ACC112 (cell line): ENCODE measurements around the gene RNF182.
A peak's percentile ranks its signal among the peaks of the same experiment; 100 is the strongest.

Experiments
- H2AFZ ChIP-seq: fragments of 200-600 bp; sonication (generic); one replicate; pipeline ENCODE4 v1.6.0; 2017; ENCODE audit warnings: antibody characterized with exemption, low read length; ENCODE audit not compliant: unreplicated experiment
- H3K27ac ChIP-seq: fragments of 200-600 bp; sonication (generic); 2 replicates; pipeline ENCODE4 v1.5.1; 2014; ENCODE audit warnings: low read depth, mild to moderate bottlenecking, antibody characterized with exemption, low read length, moderate library complexity
- H3K27me3 ChIP-seq: fragments of 200-600 bp; sonication (generic); 2 replicates; pipeline ENCODE4 v1.6.1; 2014; ENCODE audit warnings: mild to moderate bottlenecking, antibody characterized with exemption, low read length, moderate library complexity, mixed read lengths; ENCODE audit not compliant: insufficient read depth
- H3K36me3 ChIP-seq: fragments of 200-600 bp; sonication (generic); 2 replicates; pipeline ENCODE4 v1.6.1; 2016; ENCODE audit warnings: mild to moderate bottlenecking, antibody characterized with exemption, low read length, moderate library complexity, mixed read lengths; ENCODE audit not compliant: insufficient read depth
- H3K4me1 ChIP-seq: fragments of 200-600 bp; sonication (generic); one replicate; pipeline ENCODE4 v1.6.1; 2016; ENCODE audit warnings: low read length, mixed read lengths; ENCODE audit not compliant: insufficient read depth, unreplicated experiment, control insufficient read depth
- H3K4me3 ChIP-seq: fragments of 200-600 bp; sonication (generic); 2 replicates; pipeline ENCODE4 v1.5.1; 2014; ENCODE audit warnings: mild to moderate bottlenecking, low read depth, low read length
- H3K79me2 ChIP-seq: fragments of 200-600 bp; sonication (generic); one replicate; pipeline ENCODE4 v1.6.0; 2016; ENCODE audit warnings: low read length; ENCODE audit not compliant: control insufficient read depth, unreplicated experiment, insufficient read depth

The RNF182 gene

GRCh38 chr6:13917141-13917540 lies 7.6 kb upstream of the RNF182 start:
- H3K4me1 ChIP-seq = peaks cover 30% of the 10 kb centered on the region
- no peak overlapping the region for H3K4me3 ChIP-seq
- H2AFZ ChIP-seq = peak overlapping the region; percentile 9
- H3K27ac ChIP-seq = peak overlapping the region; percentile 12; the same call in 1 of the 2 replicates
- no peaks in the 10 kb centered on the region for H3K79me2 ChIP-seq
- H3K36me3 ChIP-seq = no peaks in the 10 kb centered on the region
- no peaks in the 10 kb centered on the region for H3K27me3 ChIP-seq

- H3K79me2 ChIP-seq = no peaks in the 10 kb centered on the region
- no peak overlapping the region for H3K4me3 ChIP-seq
- H3K4me1 ChIP-seq = peaks cover 27% of the 10 kb centered on the region
- no peaks in the 10 kb centered on the region for H3K27me3 ChIP-seq
- no peaks in the 10 kb centered on the region for H3K36me3 ChIP-seq
- H2AFZ ChIP-seq = no peak overlapping the region
- H3K27ac ChIP-seq = no peak overlapping the region
Observed at GRCh38 chr6:13918686-13919250, 6.0 kb upstream of the RNF182 start.

GRCh38 chr6:13919861-13920260 lies 4.9 kb upstream of the RNF182 start:
- H3K4me1 ChIP-seq = peaks cover 21% of the 10 kb centered on the region
- H3K4me3 ChIP-seq = no peak overlapping the region
- no peaks in the 10 kb centered on the region for H3K27me3 ChIP-seq
- no peak overlapping the region for H3K27ac ChIP-seq
- H3K79me2 ChIP-seq = no peaks in the 10 kb centered on the region
- H2AFZ ChIP-seq = no peak overlapping the region
- H3K36me3 ChIP-seq = no peaks in the 10 kb centered on the region

- H3K79me2 ChIP-seq = no peaks in the 10 kb centered on the region
- H3K4me1 ChIP-seq = peaks cover 21% of the 10 kb centered on the region
- no peaks in the 10 kb centered on the region for H3K27me3 ChIP-seq
- no peaks in the 10 kb centered on the region for H3K36me3 ChIP-seq
- no peak overlapping the region for H2AFZ ChIP-seq
- no peak overlapping the region for H3K27ac ChIP-seq
- H3K4me3 ChIP-seq = no peak overlapping the region
Observed at GRCh38 chr6:13920552-13920951, 4.2 kb upstream of the RNF182 start.

GRCh38 chr6:13922750-13923149 lies 2.0 kb upstream of the RNF182 start:
- H3K27me3 ChIP-seq = no peaks in the 10 kb centered on the region
- no peaks in the 10 kb centered on the region for H3K36me3 ChIP-seq
- no peak overlapping the region for H2AFZ ChIP-seq
- H3K4me1 ChIP-seq = peaks cover 10% of the 10 kb centered on the region
- no peak overlapping the region for H3K4me3 ChIP-seq
- H3K79me2 ChIP-seq = peaks cover 10% of the 10 kb centered on the region
- H3K27ac ChIP-seq = no peak overlapping the region

- H3K27ac ChIP-seq = peak overlapping the region; percentile 70
- no peaks in the 10 kb centered on the region for H3K36me3 ChIP-seq
- no peaks in the 10 kb centered on the region for H3K27me3 ChIP-seq
- H2AFZ ChIP-seq = peak overlapping the region; percentile 85
- peaks cover 10% of the 10 kb centered on the region for H3K4me1 ChIP-seq
- H3K79me2 ChIP-seq = peaks cover 10% of the 10 kb centered on the region
- H3K4me3 ChIP-seq = peak overlapping the region; percentile 89
Observed at GRCh38 chr6:13923527-13924145, 1.1 kb upstream of the RNF182 start.

GRCh38 chr6:13924146-13924948 lies 405 bp upstream of the RNF182 start:
- H3K27me3 ChIP-seq = no peaks in the 10 kb centered on the region
- peak overlapping the region; percentile 85 for H2AFZ ChIP-seq
- H3K27ac ChIP-seq = peak overlapping the region; percentile 70
- H3K4me3 ChIP-seq = peak overlapping the region; percentile 89
- peaks cover 10% of the 10 kb centered on the region for H3K4me1 ChIP-seq
- H3K79me2 ChIP-seq = peaks cover 10% of the 10 kb centered on the region
- H3K36me3 ChIP-seq = no peaks in the 10 kb centered on the region

- H3K36me3 ChIP-seq = no peaks in the 10 kb centered on the region
- H3K4me3 ChIP-seq = peak overlapping the region; percentile 25
- H3K79me2 ChIP-seq = peaks cover 10% of the 10 kb centered on the region
- H3K27me3 ChIP-seq = no peaks in the 10 kb centered on the region
- H3K27ac ChIP-seq = no peak overlapping the region
- H2AFZ ChIP-seq = no peak overlapping the region
- H3K4me1 ChIP-seq = peaks cover 10% of the 10 kb centered on the region
Observed at GRCh38 chr6:13926378-13926777, 1.6 kb downstream of the RNF182 start.

GRCh38 chr6:13927203-13927602 lies 2.5 kb downstream of the RNF182 start:
- H3K27me3 ChIP-seq = no peaks in the 10 kb centered on the region
- H3K4me1 ChIP-seq = peaks cover 10% of the 10 kb centered on the region
- H3K79me2 ChIP-seq = peaks cover 10% of the 10 kb centered on the region
- H3K27ac ChIP-seq = no peak overlapping the region
- H3K4me3 ChIP-seq = no peak overlapping the region
- no peaks in the 10 kb centered on the region for H3K36me3 ChIP-seq
- no peak overlapping the region for H2AFZ ChIP-seq

GRCh38 chr6:13929196-13929595 lies 4.4 kb downstream of the RNF182 start:
- no peak overlapping the region for H3K27ac ChIP-seq
- H3K79me2 ChIP-seq = peaks cover 10% of the 10 kb centered on the region
- no peaks in the 10 kb centered on the region for H3K36me3 ChIP-seq
- no peak overlapping the region for H2AFZ ChIP-seq
- H3K4me3 ChIP-seq = no peak overlapping the region
- no peaks in the 10 kb centered on the region for H3K27me3 ChIP-seq
- H3K4me1 ChIP-seq = peaks cover 1% of the 10 kb centered on the region
